SJSA1 (cell line): ENCODE data around the gene DIP2B. TPM values are rescaled to one million over a fixed set of nuclear protein-coding genes. Genes with fewer than 3 reads are reported as not detected.

Source experiments
- DNase-seq, 2 experiments: peaks; one replicate each; pipeline ENCODE4 v3.0.0-alpha.2; 2015 to 2020; ENCODE audit warnings: low spot score in 2 of 2, low read depth in 1 of 2
- H3K27ac ChIP-seq: fragments of 250-450 bp; sonication (Bioruptor Pico); 2 replicates; pipeline ENCODE4 v1.5.1; 2020; ENCODE audit warnings: mild to moderate bottlenecking, moderate library complexity
- H3K27me3 ChIP-seq: fragments of 250-450 bp; sonication (Bioruptor Pico); replicated peaks from 2 replicates; pipeline ENCODE4 v1.5.1; 2020; ENCODE audit warnings: mild to moderate bottlenecking, moderate library complexity
- H3K36me3 ChIP-seq: fragments of 250-450 bp; sonication (Bioruptor Pico); 2 replicates; pipeline ENCODE4 v1.5.1; 2020; ENCODE audit warnings: mild to moderate bottlenecking
- H3K4me1 ChIP-seq: fragments of 250-450 bp; sonication (Bioruptor Pico); replicated peaks from 2 replicates; pipeline ENCODE4 v1.6.1; 2021; ENCODE audit warnings: mild to moderate bottlenecking
- H3K4me3 ChIP-seq: fragments of 250-450 bp; sonication (Bioruptor Pico); 2 replicates; pipeline ENCODE4 v1.5.1; 2020; ENCODE audit warnings: mild to moderate bottlenecking
- H3K9me3 ChIP-seq: fragments of 250-450 bp; sonication (Bioruptor Pico); replicated peaks from 2 replicates; pipeline ENCODE4 v1.5.1; 2020; ENCODE audit warnings: mild to moderate bottlenecking
- total RNA-seq: library from RNA; depleted of rRNA; stranded (reverse); fragments of >200 nt; shearing (Covaris generic); gene quantifications from 2 replicates; pipeline ENCODE4 v1.2.3, GENCODE V29; 2014; rRNA removed

The DIP2B gene
- total RNA-seq, 1 experiment from 2014 or later: 32.1 TPM

GRCh38 chr12:50784501-50784900, 279.7 kb downstream of the DIP2B start:
- Histone ChIP-seq H3K27ac (peak overlapping the region; percentile 9; the same call in 1 of the 2 replicates), H3K9me3 (no peaks in the 10 kb centered on the region), H3K4me3 (no peak overlapping the region), H3K27me3 (no peaks in the 10 kb centered on the region), H3K4me1 (peaks cover 47% of the 10 kb centered on the region), H3K36me3 (peaks cover 19% of the 10 kb centered on the region)
- no peak for DNase-seq

GRCh38 chr12:50785406-50786001, 280.7 kb downstream of the DIP2B start:
- DNase-seq: peak in 1 of 2 experiments; percentile 34
- peak overlapping the region; percentile 99 for H3K27ac ChIP-seq
- no peaks in the 10 kb centered on the region for H3K9me3 ChIP-seq
- peaks cover 50% of the 10 kb centered on the region for H3K4me1 ChIP-seq
- no peak overlapping the region for H3K4me3 ChIP-seq
- peaks cover 19% of the 10 kb centered on the region for H3K36me3 ChIP-seq
- H3K27me3 ChIP-seq: no peaks in the 10 kb centered on the region

GRCh38 chr12:50786498-50787231, 281.9 kb downstream of the DIP2B start:
- Histone ChIP-seq H3K4me1 (peaks cover 55% of the 10 kb centered on the region), H3K27me3 (no peaks in the 10 kb centered on the region), H3K4me3 (no peak overlapping the region), H3K9me3 (no peaks in the 10 kb centered on the region), H3K27ac (peak overlapping the region; percentile 99), H3K36me3 (peaks cover 13% of the 10 kb centered on the region)
- peak; percentile 90 to 98 for DNase-seq

GRCh38 chr12:50787618-50788017, 282.8 kb downstream of the DIP2B start:
- peaks cover 8% of the 10 kb centered on the region for H3K36me3 ChIP-seq
- no peaks in the 10 kb centered on the region for H3K9me3 ChIP-seq
- H3K27me3 ChIP-seq: no peaks in the 10 kb centered on the region
- peak overlapping the region; percentile 99 for H3K27ac ChIP-seq
- peak in 1 of 2 experiments; percentile 15 for DNase-seq
- H3K4me1 ChIP-seq: peaks cover 55% of the 10 kb centered on the region
- no peak overlapping the region for H3K4me3 ChIP-seq

GRCh38 chr12:50788561-50788960, 283.8 kb downstream of the DIP2B start:
- Histone ChIP-seq H3K27ac (peak overlapping the region; percentile 99), H3K36me3 (no peaks in the 10 kb centered on the region; the same call in 1 of the 2 replicates), H3K4me1 (peaks cover 55% of the 10 kb centered on the region), H3K4me3 (no peak overlapping the region), H3K27me3 (no peaks in the 10 kb centered on the region), H3K9me3 (no peaks in the 10 kb centered on the region)
- peak; percentile 72 to 90 for DNase-seq

DNA sequence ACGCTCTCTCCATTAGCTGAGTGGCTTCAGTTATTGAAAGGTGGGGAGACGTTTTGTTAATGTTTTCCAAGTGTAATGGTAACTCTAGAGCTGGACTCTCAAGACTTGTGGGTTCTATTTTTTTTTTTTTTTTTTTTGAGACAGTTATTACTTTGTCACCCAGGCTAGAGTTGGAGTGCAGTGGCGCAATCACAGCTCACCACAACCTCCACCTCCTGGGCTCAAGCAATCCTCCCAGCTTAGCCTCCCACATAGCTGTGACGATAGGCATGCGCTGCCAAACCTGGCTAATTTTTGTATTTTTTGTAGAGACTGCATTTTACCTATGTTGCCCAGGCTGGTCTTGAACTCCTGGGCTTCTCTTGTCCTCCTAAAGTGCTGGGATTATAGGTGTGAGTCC, 285.3 kb downstream of the DIP2B start:
- no peak overlapping the region for H3K27ac ChIP-seq
- DNase-seq: no peak
- H3K4me1 ChIP-seq: peaks cover 48% of the 10 kb centered on the region
- H3K36me3 ChIP-seq: no peaks in the 10 kb centered on the region
- no peak overlapping the region for H3K4me3 ChIP-seq
- no peaks in the 10 kb centered on the region for H3K27me3 ChIP-seq
- no peaks in the 10 kb centered on the region for H3K9me3 ChIP-seq

Other genes starting within 250 kb of the DIP2B start
- 156 and 199 TPM in 2 replicates for gene LIMA1, start 221.5 kb upstream of the DIP2B start, total RNA-seq
- gene FAM186A, start 108.4 kb upstream of the DIP2B start, total RNA-seq: 0.03 TPM in 1 of 2 replicates, not detected in the other
- 20.9 and 38.1 TPM in 2 replicates for gene LARP4, start 104.1 kb upstream of the DIP2B start, total RNA-seq